HG03280 (cell line): ENCODE data around the gene PHAF1.
"Not testable (repeated sequence)": the region's sequence is repeated elsewhere in the genome, so short reads cannot be mapped to it uniquely, and the experiment has no call there.

Source experiments
- ATAC-seq: cut with Tn5 transposase; IDR thresholded peaks from one replicate; pipeline ENCODE4 v1.9.1; 2021; ENCODE audit warnings: mild to moderate bottlenecking, moderate library complexity; ENCODE audit not compliant: unreplicated experiment

Gene PHAF1

DNA sequence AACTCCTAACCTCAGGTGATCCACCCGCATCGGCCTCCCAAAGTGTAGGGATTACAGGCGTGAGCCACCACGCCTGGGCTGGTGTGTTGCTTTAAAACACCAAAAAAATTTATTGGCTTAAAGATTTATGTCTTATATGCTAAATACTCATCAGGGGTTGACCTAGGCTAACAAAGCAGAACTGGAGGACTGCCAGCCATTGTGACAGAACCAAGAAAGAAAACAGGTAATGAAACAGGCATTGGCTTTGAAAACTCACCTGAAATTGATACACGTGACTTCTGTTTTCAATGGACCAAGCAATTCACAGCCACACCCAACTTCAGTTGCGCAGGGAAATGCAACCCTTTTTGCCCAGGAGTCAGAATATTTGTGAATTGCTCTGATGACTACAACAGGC, 4.9 kb upstream of the PHAF1 start:
- no peak for ATAC-seq

DNA sequence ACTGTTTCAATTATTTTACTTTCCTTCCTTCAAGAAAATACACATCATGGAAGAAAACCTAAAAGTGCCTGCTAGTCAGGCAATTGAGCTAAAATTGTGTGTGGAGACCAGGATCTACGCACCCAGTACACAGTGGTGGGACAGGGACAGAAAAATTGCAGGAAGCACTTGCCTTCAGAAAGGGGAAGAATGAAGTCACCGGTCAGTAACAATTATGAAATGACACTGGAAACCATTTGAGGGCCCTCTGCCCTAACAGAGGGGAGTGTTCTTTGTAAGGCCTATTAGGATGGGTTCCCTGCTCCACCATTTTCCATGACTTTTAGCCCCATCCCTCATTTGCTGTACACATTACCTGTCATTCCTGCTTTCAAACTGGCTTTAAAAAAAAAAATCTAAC, 4.5 kb upstream of the PHAF1 start:
- no peak for ATAC-seq

- ATAC-seq = no peak
Observed at GRCh38 chr16:67105881-67106280, 3.9 kb upstream of the PHAF1 start.

DNA sequence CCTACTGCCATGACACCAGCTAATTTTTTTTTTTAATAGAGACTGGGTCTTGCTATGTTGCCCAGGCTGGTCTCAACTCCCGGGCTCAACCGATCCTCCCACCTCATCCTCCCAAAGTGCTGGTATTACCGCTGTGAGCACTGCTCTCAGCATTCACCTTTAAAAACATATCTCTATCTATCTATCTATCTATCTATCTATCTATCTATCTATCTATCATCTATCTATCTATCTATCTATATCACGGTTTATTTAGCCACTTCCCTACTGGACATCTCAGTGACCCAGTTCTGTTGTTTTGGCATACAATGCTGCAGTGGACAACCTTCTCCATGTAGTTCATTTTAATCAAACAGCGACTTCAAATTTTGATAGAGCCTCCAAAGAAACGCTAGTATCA, 1.3 kb upstream of the PHAF1 start:
- no peak for ATAC-seq

DNA sequence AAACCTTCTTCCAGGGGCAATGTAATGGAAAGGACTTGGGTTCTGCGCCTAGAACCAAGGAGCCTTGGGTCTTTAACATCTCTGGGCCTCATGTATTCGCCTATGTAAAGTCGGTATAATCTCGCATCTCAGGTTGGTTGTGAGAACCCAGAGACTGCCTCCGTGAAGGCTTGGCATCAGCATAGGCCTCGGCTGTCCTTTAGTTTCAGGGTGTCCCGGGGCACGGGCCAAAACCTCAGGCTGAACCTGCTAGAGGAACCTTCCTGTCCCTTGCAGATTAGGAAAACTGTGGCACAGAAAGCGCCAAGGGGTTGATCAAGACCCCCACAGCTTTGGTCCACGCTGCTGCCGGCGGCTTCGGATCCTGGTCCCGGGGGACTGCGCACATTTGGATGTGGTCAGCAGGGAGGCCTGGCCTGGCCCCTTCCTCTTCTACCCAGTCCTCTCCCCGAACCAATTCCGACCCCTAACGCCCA, 772 bp upstream of the PHAF1 start:
- no peak for ATAC-seq

- ATAC-seq = no peak
Observed at GRCh38 chr16:67111951-67112444, 2.3 kb downstream of the PHAF1 start.

DNA sequence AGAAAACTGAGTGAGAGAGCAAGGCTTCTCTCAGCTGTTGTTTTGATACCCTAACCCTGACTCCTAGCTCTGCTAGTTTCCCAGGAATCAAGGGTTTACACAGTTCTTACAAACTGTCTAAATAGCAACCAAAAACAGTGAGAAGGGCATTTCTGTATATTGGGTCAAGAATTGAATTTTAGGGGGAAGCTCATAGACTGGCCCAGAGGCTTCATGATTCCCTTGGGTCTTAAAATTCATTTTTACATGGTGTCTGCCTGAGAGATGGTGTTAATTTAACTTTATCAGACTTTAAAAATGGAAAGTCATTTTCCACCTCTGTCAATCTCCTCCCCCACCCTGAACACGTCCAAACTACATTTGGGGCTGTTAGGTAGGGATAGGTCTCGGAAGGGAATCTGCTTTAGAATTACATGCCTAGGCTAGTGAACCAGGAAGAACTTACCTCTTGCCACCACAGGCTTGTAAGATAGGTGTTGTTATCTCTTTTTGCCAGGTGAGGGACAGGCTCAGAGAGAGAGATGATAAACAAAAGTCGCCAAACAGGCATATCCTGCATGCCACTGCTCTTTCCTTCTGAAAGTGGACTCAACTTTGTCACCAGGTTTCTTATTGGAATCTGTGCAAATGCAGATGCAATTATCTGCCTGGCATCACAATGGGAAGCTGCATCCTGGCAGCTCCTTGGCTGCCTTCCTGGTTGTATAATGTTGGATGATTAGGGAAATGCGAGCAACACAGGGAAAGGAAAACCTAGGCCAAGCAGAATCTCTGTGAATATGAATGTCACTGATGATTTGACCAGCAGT, 3.1 kb downstream of the PHAF1 start:
- no peak for ATAC-seq

DNA sequence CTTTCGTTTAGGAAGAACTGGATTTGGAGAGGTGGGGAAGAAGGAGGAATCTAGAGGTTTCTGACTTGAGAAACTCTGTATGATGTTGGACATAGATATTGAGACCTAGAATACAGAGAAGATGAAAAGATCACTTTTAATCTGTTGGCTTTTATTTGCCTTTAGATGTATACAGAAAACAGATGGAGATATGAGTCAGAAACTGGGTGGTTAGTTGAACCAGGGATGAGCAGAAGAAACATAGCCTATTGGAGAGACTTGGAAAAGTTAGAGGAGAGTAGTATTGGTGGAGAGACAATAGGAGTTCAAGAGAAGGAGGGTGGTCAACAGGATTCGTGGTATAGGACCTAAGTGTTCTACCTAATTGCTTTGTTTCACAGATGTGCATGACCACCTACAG, 5.1 kb downstream of the PHAF1 start:
- no peak for ATAC-seq

DNA sequence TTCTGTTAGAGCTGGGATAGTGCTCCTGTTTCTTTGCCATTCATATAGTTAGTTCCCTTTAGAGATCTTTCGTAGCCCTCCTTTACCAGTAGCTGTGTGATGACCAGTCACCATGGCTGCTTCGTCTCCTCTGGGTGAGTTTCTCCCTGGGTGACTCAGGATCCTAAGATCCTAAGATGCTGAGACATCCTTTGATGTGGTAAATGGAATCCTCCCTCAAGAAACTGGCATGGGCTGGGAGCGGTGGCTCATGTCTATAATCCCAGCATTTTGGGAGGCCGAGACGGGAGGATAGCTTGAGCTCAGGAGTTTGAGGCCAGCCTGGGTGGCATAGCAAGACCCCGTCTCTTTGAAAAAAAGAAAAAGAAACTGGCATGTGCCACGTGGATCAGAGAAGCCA, 5.9 kb downstream of the PHAF1 start:
- ATAC-seq = no peak

DNA sequence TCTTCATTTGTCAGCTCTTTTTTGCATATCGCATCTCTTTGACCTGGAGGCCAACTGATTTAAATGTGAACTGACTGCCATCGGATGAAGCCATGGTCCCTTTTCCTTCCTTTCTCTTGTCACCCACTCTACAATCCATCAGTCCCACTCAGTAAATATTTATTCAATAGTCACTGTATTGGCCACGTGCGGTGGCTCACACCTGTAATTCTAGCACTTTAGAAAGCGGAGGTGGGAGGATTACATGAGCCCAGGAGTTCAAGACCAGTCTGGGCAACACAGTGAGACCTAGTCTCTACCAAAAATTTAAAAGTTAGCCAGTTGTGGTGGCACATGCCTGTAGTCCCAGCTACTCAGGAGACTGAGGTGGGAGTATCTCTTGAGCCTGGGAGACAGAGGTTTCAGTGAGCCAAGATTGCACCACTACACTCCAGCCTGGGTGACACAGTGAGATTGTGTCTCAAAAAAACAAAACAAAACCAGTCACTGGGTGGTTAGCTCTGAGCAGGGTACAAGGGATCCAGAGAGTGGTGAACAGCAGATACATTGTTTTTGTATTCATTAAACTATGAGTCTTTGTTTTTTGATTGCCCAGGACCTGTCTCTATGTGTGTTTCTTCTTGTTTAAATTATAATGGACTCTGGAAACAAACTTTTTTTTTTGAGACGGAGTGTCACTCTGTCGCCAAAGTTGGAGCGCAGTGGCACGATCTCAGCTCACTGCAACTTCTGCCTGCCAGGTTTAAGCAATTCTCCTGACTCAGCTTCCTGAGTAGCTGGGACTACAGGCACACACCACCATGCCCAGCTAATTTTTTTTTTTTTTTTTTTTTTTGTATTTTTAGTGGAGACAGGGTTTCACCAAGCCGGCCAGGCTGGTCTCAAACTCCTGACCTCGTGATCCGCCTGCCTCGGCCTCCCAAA, 6.9 kb downstream of the PHAF1 start:
- ATAC-seq = no peak

- no peak for ATAC-seq
Observed at GRCh38 chr16:67117716-67118115, 8.0 kb downstream of the PHAF1 start.

GRCh38 chr16:67120025-67120424, 10.3 kb downstream of the PHAF1 start:
- no peak for ATAC-seq

GRCh38 chr16:67122799-67123198, 13.1 kb downstream of the PHAF1 start:
- not testable (repeated sequence) for ATAC-seq

DNA sequence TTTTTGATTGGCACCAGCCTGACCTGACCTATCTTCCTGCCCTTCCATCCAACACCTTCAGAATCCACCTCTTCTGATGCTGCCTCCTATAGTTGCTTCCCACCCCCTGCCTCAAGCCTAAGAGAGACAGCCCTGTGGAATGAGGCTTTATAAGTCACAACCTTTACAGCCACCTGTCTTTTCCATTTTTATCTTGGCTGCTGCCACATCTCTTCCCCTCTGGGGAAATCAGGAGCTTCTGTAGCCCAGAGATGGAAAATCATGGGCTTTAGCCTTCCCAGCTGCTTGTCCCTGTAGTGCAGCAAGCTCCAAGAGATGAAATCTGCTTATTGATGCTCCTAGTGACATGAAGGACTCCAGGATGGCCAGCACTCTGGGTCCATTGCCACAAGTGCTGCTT, 18.7 kb downstream of the PHAF1 start:
- no peak for ATAC-seq

- no peak for ATAC-seq
Observed at GRCh38 chr16:67128887-67129286, 19.1 kb downstream of the PHAF1 start.

DNA sequence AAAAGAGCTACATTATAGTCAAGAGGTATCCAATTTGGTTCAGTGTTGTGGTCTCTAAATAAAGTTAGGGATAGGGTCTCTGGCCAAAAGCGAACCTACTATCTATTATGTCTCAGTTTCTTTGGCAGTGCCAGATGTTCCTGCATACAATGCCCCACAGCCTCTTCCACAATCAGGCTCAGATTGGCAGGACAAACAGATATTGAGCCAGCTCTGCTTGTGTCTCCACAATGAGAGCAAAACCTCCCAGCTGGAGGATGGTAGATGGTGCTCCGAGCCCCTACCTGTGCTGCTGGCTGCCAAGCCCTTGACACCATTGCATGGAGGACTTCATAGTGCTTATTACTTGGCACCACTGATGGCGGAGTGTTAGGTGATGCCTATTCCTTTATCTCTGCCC, 19.7 kb downstream of the PHAF1 start:
- no peak for ATAC-seq

GRCh38 chr16:67137605-67138004, 27.9 kb downstream of the PHAF1 start:
- ATAC-seq = no peak

DNA sequence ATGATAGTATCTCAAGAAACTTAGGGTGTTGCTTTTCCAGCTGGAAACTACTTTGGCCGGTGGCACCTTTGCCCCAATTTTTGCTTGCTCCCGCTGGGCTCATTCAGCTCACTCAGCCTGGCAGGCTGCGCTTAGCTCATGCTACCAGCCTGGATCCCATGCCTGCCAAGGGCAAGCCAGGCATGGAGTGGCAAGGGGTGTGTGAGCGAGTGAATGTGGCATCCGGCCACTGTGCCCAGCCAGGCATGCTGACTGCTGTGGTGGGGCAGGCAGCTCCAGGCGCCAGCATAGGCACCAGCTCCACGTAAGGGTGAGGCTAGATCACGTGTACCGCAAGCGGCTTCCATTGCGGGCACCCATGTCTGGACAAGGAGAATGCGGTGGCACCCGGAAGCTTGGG, 31.6 kb downstream of the PHAF1 start:
- no peak for ATAC-seq

DNA sequence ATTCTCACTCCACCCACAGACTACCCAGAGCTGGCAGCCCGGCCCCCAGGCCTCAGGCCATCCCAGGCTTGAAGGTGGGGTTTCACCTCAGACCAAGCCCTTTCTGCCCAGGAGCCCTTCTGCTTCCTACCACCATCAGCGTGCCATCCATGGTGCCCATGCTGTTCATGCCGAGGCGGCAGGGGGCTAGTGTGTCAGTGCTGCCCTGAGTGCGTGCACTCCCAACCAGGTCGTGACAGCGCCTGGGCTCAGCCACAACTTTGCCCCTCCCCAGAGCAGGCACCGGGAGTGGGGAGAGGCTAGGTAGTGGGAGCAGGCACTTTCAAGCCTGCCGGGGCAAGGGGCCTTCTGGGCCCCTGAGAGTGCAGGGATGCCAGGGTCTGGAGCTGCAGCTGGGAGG, 32.6 kb downstream of the PHAF1 start:
- ATAC-seq = no peak

DNA sequence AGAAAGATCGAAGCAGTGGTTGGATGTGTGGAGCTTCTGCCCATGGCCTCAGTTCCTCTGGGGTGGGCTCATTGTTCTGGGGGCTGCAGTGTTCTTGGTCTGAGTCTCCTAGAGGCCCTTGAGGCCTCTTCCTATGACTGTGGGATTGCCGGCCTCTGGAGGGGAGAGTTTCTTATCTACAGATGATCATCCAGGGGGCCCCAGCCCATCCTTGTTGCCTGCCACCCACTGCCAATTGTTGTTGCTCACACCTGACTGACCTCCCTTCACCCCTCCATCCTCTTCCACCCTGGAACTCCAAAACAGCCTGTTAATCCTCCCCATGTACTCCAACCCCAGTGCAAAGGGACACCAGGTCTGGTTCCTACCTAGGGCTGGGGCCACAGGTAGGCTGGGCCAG, 35.2 kb downstream of the PHAF1 start:
- ATAC-seq = no peak

DNA sequence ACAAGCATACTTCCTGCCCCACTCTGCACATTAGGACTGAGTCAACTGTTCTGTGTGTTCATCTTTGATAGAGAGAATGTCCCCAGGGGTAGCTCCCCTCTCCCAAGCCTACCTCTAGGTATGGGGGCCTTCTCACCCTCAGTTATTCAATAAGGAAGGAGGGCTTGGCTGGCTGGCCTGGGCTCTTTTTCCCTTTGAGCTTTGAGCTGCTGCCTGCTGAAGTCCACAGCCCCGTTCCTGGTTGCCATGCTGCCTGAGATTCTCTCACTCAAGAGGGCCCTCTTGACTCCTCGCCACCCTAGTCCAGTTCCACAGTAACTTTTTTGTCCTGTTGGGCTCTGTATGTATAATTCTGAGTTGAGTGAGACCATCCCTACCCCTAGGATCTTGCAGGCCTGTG, 36.0 kb downstream of the PHAF1 start:
- no peak for ATAC-seq
